Mucosa of descending colon (tissue), 3 donors: ENCODE data around the gene MYOM1. TPM values are rescaled to one million over a fixed set of nuclear protein-coding genes. Genes with fewer than 3 reads are reported as not detected.

Experiments used
- ATAC-seq: fragments of 200-7000 bp; cut with Tn5 transposase; one replicate; pipeline ENCODE4 v1.9.1; 2020; ENCODE audit warnings: mild to moderate bottlenecking, moderate library complexity
- DNase-seq, 3 donors: peaks; one replicate each; pipeline ENCODE4 v3.0.0-alpha.2; 2020
- H3K36me3 ChIP-seq: fragments of 200-600 bp; one replicate; pipeline ENCODE4 v1.8.0; 2021; ENCODE audit warnings: low read depth, mild to moderate bottlenecking
- H3K4me1 ChIP-seq: fragments of 200-600 bp; one replicate; pipeline ENCODE4 v1.8.0; 2021; ENCODE audit warnings: low read depth, mild to moderate bottlenecking
- H3K4me3 ChIP-seq: fragments of 200-600 bp; one replicate; pipeline ENCODE4 v1.8.0; 2021; ENCODE audit warnings: mild to moderate bottlenecking
- H3K9me3 ChIP-seq: fragments of 200-600 bp; one replicate; pipeline ENCODE4 v1.8.0; 2021; ENCODE audit warnings: mild to moderate bottlenecking
- CTCF ChIP-seq: fragments of 200-600 bp; IDR thresholded peaks from one replicate; pipeline ENCODE4 v1.8.0; 2022; ENCODE audit warnings: antibody characterized with exemption, mild to moderate bottlenecking
- intact Hi-C, 2 donors: fragments of 100-400 bp; cut with DNase I in 1 of 2; cut with micrococcal nuclease in 1 of 2; formaldehyde crosslinking; loops; one replicate each; pipeline versions ENCODE4 v1.11.0 to v1.11.1; 2022; cut with DNase I, micrococcal nuclease
- total RNA-seq, 3 donors: library from RNA; stranded (reverse); fragmentation: NEBNext Ultra II Directional in 2 of 3; extraction: Animal tissue kit (Norgen Biotek cat#: 25700) in 2 of 3; gene quantifications; one replicate each; pipeline versions ENCODE4 v1.2.1 to v1.2.4, GENCODE V29; 2021 to 2023
- donor health status: DM: no; HTN: no; CAD: no; lungs with moderate emphysema.
- donor health status: DM: no; HTN: no; CAD: no.
- donor health status: DM: no; HTN: yes; CAD: no.

MYOM1 gene
- total RNA-seq, 3 donors from 2014 or later = 5.5 to 22.2 (median 16.3) TPM

GRCh38 chr18:3257627-3258120, 37.9 kb upstream of the MYOM1 start:
- intact Hi-C loops = no loop called here
- ATAC-seq = no peak
- TF ChIP-seq CTCF = no peak
- no peak for DNase-seq
- H3K4me3 ChIP-seq = no peak overlapping the region
- no peaks in the 10 kb centered on the region for H3K9me3 ChIP-seq
- peaks cover 7% of the 10 kb centered on the region for H3K36me3 ChIP-seq
- H3K4me1 ChIP-seq = peaks cover 13% of the 10 kb centered on the region

DNA sequence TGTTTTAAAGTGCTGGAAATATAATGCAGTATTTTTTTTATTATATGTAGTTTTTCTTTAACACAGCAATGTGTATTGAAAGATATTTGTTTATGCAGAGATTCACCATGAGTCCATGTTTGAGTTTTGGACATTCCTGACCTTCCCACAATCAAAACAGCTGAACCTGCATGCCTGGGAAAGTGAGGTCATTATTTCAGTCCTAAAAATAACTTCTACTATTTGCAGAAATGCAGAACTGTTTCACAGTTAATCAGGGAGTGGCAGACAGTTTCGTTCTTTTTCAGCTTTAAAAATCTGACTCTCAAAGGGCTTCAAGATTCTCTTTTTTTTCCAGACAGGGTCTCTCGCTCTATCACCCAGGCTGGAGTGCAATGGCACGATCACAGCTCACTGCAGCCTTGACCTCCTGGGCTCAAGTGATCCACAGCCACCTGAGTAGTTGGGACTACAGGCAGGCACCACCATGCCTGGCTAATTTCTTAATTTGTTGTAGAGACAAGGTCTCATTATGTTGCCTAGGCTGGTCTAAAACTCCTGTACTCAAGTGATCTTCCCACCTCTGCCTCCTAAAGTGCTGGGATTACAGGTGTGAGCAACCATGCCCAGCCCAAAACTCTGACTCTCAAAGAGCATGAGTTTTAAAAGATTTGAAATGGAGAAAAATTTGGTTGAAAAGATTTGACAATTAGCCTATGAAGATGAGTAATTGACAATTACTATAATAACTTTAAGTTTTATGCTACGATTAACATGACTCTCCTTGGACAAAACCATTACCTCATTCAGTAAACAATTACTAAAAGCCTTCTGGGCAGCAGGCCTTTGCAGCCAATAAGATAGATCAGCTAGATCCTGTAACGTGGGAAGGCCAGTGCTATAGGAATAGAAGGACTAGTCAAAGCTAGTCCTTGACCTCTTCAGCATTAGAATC, 37.2 kb upstream of the MYOM1 start:
- TF ChIP-seq CTCF = no peak
- no peak overlapping the region for H3K4me3 ChIP-seq
- no peaks in the 10 kb centered on the region for H3K9me3 ChIP-seq
- peaks cover 17% of the 10 kb centered on the region for H3K4me1 ChIP-seq
- peaks cover 7% of the 10 kb centered on the region for H3K36me3 ChIP-seq
- intact Hi-C loops = no loop called here
- no peak for DNase-seq
- ATAC-seq = no peak

DNA sequence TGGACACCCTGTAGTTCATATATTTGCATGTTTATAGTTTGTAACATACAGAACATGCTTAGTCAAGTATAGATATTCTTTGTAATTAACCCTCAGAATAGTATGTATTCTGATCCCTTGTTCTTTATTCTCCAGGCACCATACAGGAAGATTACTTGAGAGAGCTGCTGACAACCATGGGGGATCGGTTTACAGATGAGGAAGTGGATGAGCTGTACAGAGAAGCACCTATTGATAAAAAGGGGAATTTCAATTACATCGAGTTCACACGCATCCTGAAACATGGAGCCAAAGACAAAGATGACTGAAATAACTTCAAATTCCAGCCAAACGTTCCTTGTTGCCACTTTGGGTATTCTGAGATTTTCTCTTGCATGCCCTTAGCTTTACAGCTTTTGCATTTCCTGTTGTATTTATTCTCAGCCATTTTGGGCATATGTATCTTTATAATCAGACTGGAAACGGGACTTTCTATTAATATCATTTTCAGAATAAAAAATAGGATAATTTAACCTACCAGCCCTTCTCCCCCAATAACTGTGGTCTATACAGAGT, 35.9 kb upstream of the MYOM1 start:
- DNase-seq (no peak), ATAC-seq (no peak)
- Histone ChIP-seq H3K4me3 (no peak overlapping the region), H3K36me3 (peaks cover 7% of the 10 kb centered on the region), H3K4me1 (peaks cover 18% of the 10 kb centered on the region), H3K9me3 (no peaks in the 10 kb centered on the region)
- TF ChIP-seq CTCF = no peak
- intact Hi-C loops = no loop called here

GRCh38 chr18:3254725-3255124, 35.0 kb upstream of the MYOM1 start:
- Histone ChIP-seq H3K4me1 (peaks cover 23% of the 10 kb centered on the region), H3K9me3 (no peaks in the 10 kb centered on the region), H3K36me3 (peaks cover 7% of the 10 kb centered on the region), H3K4me3 (no peak overlapping the region)
- intact Hi-C loops = no loop called here
- ATAC-seq (no peak), DNase-seq (no peak)
- no peak for TF ChIP-seq CTCF

- H3K36me3 ChIP-seq = peaks cover 7% of the 10 kb centered on the region
- H3K4me3 ChIP-seq = no peak overlapping the region
- DNase-seq (no peak), ATAC-seq (no peak)
- no peak for TF ChIP-seq CTCF
- H3K9me3 ChIP-seq = no peaks in the 10 kb centered on the region
- peaks cover 29% of the 10 kb centered on the region for H3K4me1 ChIP-seq
- intact Hi-C loops = no loop called here
Measured at GRCh38 chr18:3252843-3253242, 33.1 kb upstream of the MYOM1 start.
